GM19035 (cell line): ENCODE results near the gene RNF223.
"Not testable (repeated sequence)": the region's sequence is repeated elsewhere in the genome, so short reads cannot be mapped to it uniquely, and the experiment has no call there.

Source experiments
- ATAC-seq: cut with Tn5 transposase; IDR thresholded peaks from one replicate; pipeline ENCODE4 v1.9.1; 2021; ENCODE audit not compliant: unreplicated experiment

The RNF223 gene

DNA sequence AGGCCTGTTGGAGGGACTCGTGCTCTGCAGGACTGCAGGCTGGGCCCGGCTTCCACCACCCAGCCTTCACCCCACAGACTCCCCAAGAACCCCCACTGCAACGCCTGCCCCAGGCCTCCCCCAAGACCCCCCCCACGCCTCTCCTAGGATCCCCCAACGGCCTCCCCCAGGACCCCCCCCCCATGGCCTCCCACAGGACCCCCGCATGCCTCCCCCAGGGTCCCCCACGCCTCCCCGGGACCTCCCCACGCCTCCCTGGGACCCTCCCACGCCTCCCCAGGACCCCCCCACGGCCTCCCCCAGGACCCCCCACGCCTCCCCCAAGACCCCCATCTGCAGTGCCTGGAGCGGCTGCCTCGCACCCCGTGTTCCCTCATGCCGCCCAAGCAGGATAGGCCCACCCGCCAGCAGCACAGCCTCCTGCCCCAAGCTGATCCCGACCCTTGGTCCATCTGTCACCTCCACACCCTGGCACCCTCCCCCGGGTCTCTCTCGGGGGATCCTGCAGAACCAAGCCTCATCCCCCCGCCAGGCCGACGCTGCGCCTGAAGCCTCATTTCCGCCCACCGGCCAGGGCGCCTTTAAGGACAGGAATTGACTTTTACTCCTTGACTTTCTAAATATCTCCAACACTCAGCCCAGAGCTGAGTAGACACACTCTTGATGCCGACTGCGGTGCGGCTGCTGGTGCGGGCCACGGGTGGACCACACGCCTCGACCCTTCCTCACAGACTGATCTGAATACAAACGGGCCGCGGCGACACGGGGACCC is 14.1 kb upstream of the RNF223 start:
- no peak for ATAC-seq

DNA sequence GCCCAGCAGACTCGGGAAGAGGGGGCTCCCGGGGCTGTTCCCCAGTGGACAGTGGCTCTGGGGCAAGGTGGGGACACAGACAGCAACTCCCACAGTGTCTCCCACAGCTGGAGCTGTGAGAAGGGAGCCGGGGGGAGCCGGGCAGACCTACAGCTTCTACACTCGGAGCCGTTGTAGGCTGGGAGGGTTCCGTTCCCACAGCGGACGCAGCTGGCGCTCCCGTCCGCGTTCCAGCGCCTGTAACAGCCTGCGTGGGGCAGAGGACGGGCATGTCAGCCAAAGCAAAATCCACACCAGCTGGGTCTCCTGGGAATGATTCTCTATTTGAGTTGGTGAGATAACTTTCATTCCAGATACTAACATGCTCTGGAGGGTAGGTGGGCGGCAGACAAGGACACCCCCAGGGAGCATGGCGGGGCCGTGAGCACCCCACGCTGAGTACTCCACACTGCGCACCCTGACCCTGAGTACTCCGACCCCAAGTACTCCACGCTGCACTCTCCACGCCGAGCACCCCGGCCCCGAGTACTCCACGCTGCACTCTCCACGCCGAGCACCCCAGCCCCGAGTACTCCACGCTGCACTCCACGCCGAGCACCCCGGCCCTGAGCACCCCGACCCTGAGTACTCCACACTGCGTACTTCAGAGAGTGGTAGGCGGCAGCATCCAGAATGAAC is 13.4 kb upstream of the RNF223 start:
- ATAC-seq = no peak

DNA sequence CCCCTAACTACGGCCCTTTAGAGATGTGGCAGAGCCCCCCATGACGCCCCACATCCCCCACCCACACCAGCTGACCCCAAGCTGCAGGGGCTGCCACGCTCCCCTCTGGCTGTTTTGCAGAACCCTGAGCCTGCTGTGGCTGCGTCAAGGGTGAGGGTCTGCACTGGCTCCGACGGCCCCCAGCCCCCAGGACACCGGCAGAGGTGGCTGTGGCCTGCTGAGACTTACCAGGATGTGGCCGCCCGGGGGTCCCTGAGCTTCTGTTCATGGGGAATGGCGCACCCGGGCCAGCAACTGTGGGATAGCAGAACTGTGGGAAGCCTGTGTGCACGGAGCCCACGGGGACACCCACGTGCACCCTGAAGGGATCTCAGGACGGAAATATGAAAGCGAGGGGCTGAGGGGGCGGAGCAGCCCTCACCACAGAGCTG is 12.8 kb upstream of the RNF223 start:
- ATAC-seq = no peak

GRCh38 chr1:1085911-1086841 is 12.1 kb upstream of the RNF223 start:
- no peak for ATAC-seq

GRCh38 chr1:1085171-1085841 is 11.2 kb upstream of the RNF223 start:
- ATAC-seq = no peak

- ATAC-seq = no peak
Measured at GRCh38 chr1:1084372-1085170, 10.5 kb upstream of the RNF223 start.

DNA sequence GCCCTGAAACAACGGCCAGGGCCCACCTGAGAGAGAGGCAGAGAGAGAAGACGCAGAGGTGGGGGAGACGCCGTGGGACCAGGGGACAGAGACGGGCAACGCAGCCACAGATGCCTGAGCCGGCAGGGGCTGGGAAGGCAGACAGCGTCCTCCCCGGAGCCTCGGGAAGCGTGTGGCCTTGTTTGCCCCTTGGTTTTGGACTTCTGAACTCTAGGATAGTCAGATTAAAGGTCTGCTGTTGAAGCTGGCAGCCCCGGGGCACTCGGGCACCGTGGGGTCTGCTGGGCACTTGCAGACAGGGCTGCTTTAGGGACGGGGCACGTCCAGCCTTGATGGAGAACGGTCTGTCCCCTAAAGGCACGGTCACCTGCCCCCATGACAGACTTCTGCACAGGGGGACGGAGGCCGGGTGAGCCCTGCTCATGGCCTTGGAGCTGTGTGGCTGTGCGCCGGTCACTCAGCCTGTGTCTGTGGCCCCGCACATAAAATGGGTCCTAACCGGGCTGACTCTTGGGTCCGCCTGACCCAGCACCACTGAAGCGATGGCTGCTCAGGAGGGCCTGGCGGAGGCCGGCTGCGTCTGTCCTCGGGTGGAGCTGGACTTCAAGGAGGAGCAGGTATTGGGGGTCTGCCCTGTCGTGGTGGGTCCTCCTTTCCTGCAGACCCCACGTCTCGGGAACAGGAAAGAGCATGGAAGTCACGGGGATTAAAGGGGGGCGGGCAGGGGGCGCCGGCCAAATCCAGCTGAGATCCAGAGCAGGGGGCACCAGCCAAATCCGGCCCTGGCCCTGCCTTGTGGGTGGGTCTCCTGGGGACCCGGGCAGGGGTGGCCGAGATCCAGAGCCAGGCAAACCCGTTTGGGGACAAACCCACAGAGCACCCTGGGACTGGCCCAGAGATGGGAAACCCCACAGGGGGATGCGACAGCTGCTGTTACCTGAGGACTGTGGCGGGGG is 9.6 kb upstream of the RNF223 start:
- no peak for ATAC-seq

- no peak for ATAC-seq
Measured at GRCh38 chr1:1082776-1083415, 8.8 kb upstream of the RNF223 start.

DNA sequence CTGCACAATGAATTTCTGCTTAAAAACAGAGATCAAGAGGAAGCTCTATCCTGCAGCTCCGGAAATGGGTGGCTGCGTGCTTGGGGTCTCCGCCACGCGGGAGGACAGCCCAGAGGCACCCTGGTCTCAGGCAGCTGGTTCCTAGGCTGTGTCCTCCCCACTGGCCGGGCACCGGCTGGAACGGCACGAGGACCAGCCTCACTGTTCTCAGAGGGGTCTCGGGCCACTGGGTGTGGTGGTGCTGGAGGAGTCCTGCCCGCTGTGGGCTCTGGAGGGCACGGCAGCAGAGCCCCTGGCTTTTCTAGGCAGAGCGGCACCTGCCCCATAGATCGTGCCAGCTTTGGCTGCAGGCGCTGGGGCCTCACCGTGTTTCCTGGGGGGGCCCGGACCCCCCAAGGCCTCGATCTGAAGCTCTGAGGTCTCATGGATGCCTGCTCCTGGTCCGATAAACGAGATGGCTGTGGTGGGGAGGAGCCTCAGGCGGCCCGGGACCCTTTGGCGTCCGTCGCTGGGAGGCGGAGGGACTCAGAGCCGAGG is 8.2 kb upstream of the RNF223 start:
- ATAC-seq = no peak

GRCh38 chr1:1081311-1082238 is 7.5 kb upstream of the RNF223 start:
- ATAC-seq = no peak

GRCh38 chr1:1080951-1081310 is 6.8 kb upstream of the RNF223 start:
- ATAC-seq = no peak

DNA sequence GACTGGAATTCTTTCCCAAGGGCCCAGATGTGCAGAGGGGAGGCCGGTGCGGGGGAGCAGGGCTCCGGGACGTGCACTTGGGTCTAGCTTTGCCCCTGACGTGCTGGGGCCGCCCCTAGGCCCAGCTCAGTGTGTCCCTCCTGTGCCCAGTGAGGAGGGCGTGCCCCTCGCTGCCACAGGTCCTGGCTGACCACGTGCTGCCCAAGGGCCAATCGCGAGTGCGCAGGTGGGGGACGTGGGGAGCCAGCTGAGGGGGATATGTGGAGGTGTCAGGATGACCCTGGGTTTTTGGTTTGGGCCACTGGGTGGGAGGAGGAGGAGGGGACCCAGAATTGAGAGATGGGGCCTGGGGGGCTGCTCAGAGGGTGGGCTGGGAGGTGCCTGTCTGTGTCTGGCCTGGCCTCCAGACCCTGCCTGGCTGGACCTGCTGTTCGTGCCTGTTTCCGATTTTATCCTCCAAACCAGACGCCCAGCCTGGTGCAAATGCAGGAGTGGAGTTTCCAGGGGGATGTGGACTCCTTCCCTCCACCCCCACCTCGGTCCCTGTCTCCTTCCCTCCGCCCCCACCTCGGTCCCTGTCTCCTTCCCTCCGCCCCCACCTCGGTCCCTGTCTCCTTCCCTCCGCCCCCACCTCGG is 6.1 kb upstream of the RNF223 start:
- ATAC-seq = no peak

DNA sequence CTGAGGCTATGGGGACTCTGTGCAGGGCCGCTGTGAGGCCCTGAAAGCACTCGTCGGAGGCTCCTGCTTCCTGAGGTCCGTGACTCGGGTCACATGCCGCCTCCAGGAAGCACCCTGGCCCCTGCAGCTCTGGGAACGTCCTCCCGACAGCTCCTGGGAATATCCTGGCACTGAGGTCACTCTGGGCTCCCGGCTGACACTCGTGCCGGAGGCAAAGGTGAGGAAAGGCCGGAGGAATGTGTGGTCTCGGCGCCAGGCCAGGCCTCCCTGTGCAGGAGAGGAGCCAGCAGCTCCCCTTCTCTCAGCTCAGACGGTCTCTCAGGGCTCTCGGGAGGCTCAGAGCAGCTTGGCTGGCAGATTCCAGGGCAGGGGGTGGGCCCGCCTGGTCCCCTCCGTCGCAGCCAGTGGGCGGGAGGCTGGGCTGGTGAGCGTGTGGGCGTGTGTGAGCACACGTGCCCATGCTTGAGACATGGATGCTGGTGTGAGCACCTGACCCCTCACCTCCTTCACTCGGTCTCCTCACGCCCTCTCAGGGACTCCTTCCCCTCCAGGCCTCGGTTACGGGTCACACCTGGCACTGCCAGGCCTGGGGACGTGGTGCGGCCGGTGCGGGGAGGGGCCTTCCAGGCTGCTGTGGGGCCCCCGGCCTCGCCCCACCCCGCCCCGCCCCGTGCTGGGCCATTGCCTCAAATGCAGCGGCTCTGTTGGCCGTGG is 5.5 kb upstream of the RNF223 start:
- ATAC-seq = no peak

GRCh38 chr1:1077396-1077795 is 3.3 kb upstream of the RNF223 start:
- not testable (repeated sequence) for ATAC-seq

DNA sequence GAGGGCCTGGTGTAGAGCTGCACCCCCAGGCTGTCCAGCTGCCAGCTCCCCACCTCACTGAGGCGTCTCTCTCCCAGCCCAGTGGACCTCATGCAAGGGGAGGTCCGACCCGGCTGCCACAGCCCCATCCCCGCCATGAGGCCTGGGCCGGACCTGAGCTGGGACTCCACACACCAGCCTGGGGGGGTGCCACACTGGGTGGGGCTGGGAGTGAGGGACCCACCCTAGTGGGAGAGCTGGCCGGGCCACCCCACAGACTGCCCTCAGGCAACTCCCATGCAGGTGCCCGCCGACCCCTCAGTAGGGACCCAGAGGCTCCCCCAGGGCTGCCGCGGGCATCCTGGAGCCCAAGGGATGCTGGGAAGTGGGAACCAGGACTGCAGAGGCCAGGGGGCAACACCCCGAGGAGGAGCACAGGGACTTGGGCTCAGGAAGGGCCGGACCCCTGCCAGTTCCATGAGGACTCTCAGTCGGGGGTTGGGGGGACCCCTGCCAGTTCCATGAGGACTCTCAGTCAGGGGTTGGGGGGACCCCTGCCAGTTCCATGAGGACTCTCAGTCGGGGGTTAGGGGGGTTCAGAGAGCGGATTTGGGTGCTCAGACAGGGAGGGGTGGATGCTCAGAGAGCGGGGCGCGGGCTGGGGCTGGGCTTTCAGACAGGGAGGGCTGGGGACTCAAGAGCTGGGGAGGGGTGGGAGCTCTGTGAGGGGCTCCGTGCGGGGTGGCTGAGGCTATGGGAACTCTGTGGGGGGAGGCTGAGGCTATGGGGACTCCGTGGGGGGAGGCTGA is 1.2 kb upstream of the RNF223 start:
- ATAC-seq = no peak
